Erythroblast (primary cell): Measurements from ENCODE around the gene GPATCH2.

Experiments
- GATA1 ChIP-seq: IDR thresholded peaks from 2 replicates; pipeline ENCODE4 v1.6.1; 2011; ENCODE audit warnings: low read depth, mild to moderate bottlenecking, control low read depth, low read length, moderate library complexity
- POLR2A ChIP-seq: IDR thresholded peaks from 2 replicates; pipeline ENCODE4 v1.6.1; 2011; ENCODE audit warnings: mild to moderate bottlenecking, low read length

GRCh38 chr1:217482356-217483102, 148.4 kb downstream of the GPATCH2 start:
- TF ChIP-seq POLR2A = no peak
- no peak for TF ChIP-seq GATA1
